Caki2 (cell line): Measurements from ENCODE around the gene CLEC16A. TPM values are rescaled to one million over a fixed set of nuclear protein-coding genes. Genes with fewer than 3 reads are reported as not detected.

Source experiments
- DNase-seq: peaks from one replicate; pipeline ENCODE4 v3.0.0-alpha.2; 2015; ENCODE audit warnings: low read depth
- in situ Hi-C: cut with HindIII; loops from 2 replicates; pipeline ENCODE4 v1.10.0; 2016; ENCODE audit warnings: low sequenced_read_pairs, low pct_unique_long_range_greater_than_20kb, mixed read lengths
- total RNA-seq: library from RNA; depleted of rRNA; stranded (reverse); fragments of >200 nt; shearing (Covaris generic); gene quantifications from 2 replicates; pipeline ENCODE4 v1.2.3, GENCODE V29; 2014; ENCODE audit warnings: low replicate concordance

Gene CLEC16A
- total RNA-seq, 1 experiment from 2014 or later: 17.7 TPM

DNA sequence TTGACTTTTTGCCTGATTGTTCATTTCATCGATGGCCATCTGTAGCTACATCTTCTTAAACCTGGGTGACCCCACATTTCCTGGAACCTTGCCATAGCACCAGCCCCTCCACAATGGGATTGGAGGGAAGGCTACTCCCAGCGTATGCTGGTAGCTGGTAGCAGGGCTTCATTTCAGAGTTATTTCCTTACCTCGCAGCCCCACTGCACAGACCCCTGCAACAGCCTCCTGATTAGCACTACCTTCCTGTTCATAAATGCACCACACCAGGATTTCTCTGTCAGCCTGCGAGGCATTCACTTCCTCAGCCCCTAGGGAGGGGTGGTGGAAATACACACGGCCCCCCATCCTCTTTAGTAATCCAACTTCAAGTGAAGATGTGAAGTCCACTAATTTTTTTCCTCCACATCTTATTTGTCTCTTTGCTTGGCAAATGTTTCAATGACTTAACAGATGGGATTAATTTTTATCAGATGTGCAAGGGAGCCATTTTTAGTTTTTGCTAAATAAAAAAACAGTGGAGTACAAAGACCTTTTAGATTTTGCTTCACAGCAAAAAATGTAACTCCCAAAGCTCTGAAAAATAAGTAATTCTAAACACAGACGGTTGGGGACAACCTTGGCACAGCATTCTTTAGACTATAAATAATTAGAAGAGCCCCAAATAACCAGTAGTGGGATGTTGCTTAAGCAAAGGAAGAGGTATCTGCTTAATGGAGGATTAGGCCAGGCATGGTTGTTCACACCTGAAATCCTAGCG, 76.6 kb downstream of the CLEC16A start:
- no peak for DNase-seq
- in situ Hi-C loops: no loop called here

DNA sequence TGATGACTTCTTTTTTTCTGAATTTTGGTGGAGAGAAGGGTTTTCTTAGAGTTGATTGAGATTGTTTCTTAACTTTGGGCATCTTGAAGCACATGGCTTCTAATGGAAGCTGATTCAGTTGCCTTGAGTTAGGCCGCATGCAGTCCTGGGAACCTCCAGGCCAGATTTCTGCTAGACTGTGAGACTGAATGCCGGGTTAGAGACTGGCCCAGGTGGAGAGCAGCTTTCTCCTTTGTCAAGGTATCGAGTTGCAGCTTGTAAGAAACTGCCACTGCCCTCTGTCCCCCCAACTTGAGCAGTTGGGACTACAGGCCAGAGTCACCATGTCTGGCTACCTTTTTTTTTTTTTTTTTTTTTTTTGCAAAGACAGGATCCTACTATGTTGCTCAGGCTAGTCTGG, 77.6 kb downstream of the CLEC16A start:
- in situ Hi-C loops: no loop called here
- no peak for DNase-seq

DNA sequence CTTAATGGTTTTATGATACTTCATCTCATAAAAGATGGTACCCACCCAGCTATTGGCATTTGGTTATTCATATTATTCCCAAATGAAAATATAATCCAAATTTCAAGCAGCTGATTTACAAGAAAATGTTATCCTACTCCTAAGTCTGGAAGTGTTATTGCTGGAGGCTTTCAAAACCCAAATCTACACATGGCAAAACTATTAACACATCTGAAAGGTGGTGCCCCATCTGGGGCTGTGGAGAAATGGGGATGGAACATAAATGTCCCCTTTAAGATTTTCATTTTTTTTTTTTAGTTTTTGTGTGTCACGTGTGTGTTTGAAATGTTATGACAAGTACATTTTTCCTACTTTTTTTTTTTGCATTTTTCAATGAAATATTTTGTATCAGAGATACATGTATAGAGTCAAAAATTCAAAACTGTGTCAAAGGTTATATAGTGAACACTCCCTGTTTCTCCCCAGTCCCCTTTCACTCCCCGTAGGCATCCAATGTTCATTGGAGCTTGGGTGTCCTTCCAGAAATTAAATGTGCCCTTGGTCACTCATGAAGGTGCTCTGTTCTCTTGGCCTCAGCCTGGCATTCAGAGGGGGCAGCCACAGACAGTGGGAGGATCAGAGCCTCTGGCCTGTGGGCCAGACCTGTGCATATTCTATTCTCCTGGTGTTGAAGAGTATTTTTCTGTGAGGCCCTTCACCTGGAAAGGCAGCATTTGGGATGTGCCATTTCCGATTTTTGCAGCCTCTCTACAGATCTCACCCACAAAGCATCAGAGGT, 79.1 kb downstream of the CLEC16A start:
- in situ Hi-C loops: no loop called here
- no peak for DNase-seq

DNA sequence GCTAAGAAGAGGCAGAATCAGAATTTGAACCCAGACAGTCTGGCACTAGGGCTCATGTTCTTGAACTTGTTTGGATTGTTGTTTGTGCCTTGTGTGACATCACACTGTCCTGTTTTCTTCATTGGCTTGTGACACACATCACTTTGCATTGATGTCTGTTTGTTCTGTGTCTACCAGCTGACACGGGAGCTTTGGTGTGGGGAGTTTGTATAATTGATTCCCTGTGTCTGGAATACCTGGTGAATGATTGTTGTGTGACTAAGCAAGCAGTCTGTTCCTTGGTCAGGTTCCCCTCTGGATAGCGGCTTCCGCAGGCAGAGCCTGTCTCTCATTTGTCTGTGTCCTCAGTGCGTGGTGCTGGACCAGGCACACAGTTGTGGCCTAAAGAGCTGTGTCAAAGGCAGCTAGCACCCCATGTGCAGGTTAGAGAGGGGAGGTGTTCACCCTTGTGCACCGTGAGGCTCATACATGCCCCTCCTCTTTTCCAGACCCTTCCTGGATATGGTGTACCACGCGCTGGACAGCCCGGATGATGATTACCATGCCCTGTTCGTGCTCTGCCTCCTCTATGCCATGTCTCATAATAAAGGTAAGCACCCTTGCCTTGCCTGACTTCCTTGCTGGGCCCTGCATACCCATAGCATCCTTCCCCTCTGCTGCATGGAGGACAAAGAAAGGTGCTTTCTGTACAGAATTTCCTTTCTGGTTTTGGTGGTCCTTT, 80.1 kb downstream of the CLEC16A start:
- peak; percentile 54 for DNase-seq
- in situ Hi-C loops: no loop called here

DNA sequence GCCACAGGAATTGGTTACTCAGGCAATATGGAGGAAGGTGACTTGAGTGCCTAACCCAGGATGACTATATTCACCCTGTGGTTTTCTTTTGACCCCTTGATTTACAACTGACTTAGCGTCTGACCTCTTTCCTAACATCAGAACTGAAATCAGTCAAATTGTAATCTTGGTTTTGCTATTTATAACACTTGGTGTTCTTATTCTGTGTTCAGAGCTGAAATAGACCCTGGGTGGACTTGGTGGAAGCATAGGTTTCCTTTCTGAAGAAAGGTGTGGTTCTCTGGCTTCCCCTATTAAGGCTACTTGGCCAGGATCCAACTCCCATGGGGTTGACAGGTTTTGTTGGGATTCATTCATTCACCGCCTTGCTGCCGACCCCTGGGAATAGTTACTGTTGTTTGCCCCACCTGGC, 80.8 kb downstream of the CLEC16A start:
- in situ Hi-C loops: no loop called here
- DNase-seq: peak; percentile 8

DNA sequence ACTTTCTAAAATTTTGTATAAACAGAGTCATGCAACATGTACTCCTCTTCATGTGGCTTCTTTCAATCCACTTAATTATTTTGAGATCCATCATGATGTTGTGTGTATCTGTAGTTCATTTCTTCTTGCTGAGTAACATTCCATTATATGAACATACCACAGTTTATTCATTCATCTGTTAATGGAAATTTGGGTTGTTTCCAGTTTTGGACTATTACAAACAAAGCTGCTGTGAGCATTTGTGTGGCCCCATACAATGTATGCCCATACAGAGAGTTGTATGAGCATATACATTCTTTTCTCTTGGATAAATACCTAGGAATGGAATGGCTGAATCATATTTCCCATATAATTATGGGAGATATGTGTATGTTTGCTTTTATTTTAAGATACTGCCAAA, 85.6 kb downstream of the CLEC16A start:
- no peak for DNase-seq
- in situ Hi-C loops: no loop called here

DNA sequence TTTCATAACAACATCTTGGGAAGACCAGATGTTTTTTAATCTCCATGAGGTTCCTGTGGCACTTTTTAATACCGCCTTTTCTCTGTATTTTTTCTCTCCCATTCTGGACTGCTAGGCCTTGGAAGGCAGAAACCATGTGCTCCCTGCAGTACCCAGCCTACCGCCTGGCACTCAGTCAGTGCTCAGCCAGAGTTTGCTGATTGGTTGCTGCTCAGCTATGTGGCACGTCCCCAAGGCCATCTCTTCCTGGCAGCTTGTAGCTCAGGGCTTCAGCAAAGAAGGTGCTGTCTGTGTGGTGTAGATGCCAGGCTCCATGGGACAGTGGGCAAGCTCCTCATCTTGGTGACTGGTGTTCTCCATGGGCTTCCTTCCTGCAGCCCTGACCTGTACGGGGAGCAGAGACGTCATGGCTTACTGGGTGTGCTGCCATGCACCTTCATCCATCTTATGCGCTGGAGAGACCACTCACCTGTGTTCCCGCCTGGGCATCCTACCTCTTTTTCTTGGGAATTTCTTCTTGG, 86.7 kb downstream of the CLEC16A start:
- in situ Hi-C loops: no loop called here
- no peak for DNase-seq

DNA sequence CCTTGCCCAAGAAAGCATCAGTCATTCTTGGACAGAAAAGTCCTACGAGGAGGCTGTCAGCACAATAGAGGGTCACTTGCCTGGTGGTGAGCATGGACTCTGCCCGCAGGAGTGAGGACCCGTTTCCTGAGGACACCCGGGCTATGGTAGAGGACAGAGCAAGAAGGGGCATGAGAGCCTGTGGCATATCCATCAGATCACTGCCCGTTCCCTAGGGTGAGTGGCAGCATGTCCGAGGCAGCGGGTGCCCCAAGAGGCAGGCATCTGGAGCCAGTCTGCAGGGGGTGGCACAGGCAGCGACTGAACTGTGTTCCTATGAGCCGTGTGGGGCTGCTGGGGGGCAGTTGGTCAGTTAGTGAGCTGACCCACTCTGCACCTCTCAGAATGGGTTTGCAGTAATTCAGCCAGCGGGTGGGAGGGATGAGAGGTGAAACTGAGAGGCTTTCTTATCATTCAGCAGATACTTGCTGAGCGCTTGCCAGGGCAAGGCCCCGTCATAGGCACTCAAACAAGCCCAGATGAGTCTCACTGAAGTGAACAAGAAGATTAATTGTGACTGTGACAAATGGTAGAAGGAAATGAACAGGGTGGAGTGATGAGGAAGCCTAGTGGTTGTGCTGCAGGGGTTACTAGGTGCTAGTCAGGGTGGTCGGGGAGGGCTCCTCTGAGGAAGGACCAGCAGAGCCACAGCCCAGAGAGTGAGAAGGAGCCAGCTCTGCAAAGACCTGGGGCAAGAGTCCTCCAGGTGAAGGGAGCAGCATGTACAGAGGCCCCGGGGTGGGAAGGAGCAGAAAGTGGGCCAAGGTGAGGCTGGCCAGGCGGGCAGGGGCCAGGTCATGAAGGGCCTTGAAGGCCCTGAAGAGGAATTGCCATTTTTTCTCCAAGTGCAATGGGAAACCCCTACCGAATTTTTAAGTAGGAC, 87.9 kb downstream of the CLEC16A start:
- in situ Hi-C loops: no loop called here
- DNase-seq: no peak

DNA sequence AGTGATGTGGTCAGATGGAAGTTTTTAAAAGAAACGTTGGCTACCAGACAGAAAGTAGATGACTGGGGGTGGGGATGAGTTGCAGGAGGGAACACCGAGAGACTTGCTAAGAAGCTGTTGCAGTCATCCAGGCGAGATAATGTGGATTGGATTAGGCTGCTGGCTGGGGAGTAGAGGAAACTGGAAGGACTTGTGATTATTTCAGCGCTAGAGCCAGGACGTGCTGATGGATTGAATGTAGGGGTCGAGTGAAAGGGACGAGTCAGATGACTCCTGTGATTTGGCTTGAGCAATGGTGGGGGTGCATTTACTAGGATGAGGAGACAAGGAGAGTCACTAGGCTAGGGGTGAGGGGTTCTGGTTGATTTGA, 88.5 kb downstream of the CLEC16A start:
- in situ Hi-C loops: no loop called here
- DNase-seq: no peak

DNA sequence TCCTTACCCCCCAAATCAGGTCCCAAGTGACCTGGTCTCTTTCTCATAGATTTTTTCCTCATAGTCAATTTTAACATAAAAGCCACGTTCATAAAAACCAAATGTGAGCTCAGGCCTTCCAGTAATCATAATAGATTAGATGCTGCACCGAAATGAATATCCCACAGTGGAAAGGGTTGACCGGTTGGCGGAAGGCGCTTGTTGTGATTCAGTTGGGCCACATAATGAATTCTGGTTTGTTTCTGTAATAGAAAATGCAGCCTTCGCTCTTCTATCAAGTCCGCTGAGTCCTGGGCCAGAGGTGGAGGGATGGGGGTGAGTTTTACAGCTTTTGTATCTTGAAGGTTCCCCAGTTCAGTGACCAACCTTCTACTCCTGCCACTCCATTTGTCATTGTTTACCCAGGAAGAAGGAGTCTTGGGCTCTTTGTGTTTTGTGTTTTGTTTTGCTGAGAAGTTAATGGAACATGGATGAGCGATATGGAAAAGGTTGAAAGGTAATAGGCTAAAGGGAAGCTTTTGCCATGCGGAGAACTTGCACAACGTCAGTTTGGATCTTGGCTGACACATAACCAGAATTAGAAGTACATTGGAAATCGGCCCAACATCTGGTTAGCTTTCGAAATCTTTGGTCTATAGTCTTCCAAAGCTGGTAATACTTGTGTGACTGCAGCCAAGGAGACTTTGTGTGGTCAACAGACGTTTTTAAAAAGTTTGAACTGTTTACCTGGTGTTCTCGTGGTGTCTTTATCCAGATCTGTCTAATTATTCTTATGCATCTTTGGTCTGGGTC, 89.5 kb downstream of the CLEC16A start:
- no peak for DNase-seq
- in situ Hi-C loops: no loop called here

DNA sequence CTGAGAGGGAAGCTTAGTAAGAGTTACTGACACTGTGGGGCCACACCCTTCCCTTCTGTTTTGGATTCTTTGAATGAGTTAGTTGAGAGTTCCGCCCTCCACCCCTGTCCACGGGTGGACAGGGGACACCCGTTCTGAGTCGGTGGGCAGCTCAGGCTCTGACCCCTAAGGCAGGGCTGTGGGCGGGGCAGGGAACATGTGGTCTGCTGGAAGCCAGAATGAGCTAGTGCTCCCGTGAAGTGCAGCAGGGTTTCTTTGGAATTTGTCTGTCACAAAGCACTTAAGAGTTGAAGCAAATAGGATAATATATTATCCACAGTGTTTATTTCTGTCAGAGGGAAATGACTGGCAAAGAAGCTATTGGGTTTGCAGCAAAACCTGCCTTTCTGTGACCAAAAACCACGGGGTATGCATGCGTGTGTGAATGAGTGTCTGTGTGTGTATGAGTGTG, 90.1 kb downstream of the CLEC16A start:
- in situ Hi-C loops: no loop called here
- DNase-seq: no peak

DNA sequence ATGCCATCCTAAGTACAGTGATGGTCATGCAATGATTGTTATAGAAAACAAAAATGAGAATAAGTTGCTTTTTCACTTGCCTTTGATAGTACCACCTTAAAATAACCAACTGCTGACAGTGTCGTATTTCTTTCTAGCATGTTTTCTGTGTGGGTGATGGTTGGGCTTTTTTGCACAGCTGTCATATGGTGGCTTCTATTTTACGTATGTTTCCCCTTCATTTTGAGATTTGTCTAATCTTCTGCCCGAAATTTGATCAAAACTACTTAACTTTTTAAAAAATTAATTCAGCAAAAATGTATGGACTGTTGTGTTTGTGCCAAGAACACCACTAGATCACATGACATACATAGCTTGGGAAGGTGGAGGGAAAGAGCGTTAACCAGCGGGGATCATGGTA, 90.7 kb downstream of the CLEC16A start:
- in situ Hi-C loops: no loop called here

DNA sequence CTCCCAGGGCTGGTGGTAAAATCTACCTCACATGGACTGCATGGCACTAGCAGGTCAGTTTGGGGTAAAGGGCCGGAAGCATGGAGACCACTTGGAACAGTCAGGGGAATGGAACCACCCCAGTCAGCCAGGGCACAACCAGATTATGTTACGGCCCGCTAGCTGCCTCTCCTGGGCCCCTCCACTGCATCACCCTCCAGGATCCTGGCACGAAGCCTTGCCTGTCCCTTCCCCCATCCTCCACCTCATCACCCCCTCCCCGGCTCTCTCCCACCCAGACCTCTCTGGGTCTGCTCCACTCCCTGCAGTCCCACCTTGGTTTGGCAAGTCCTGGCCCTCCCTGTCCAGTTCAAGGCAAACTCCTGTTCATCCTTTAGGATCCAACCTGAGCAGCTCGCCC, 91.7 kb downstream of the CLEC16A start:
- no peak for DNase-seq
- in situ Hi-C loops: no loop called here

More for the DNA sequence above, 90.7 kb downstream of the CLEC16A start:
- DNase-seq: no peak

DNA sequence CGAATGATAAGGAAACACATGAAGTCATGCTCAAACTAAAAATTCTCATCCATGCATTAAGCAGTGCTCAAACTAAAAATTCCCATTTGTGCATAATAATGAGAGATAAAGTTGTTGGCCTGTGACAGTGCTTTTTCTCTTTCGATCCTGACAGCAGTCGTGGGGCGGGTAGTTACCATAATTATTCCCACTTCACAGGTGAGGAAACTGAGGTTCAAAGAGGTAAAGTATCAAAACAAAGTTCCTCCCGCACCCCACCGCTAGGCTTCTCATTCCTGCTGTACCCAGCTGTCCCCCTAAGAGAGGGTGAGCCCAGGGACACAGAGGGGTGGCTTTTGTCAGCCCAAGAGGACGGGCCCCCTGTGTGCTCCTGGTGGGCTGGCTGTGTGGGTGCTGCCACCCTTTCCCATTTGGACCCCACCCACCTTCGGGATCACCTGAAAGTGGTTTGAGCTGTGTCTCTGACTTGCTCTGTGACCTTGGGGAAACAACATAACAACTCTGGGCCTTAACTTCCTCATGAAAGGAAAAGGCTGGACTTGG, 92.6 kb downstream of the CLEC16A start:
- in situ Hi-C loops: no loop called here
- DNase-seq: no peak

DNA sequence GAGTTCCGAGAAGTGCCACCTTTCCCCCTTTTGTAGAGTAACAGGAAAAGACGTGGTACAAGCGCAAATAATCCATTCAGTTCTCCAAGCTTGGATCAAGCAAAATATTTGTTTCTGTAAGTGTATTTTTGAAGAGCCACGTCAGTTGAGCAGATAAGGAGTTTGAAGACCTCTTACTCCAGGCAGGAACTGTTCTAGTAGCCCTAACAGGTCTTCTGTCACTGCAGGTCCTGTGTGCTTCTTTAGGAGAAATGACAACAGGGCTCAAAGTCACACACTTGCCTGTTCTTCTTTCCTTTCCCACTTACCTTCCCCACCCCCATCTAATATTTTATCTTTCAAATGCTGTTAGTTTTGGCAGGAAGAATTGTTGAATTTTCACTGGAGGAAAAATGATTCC, 93.9 kb downstream of the CLEC16A start:
- in situ Hi-C loops: no loop called here
- DNase-seq: no peak

DNA sequence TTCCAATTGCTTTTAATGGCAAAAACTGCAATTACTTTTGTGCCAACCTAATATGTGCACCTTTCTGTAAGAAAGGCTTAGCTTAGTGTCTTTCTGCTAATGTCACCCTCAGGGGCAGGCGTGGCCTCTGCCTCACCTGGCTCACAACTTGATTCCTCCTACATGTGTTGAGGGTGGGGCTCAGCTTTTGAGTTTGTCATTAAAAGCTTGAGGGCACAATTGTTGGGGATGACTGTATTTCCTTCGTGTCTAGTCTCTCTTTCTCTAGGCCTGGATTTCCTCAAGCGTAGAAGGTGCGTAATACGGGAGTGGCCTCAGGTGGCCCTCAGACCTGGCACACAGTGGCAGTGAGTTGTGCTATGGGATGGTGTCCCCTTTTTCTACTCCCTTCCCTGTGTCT, 94.4 kb downstream of the CLEC16A start:
- in situ Hi-C loops: no loop called here
- no peak for DNase-seq

DNA sequence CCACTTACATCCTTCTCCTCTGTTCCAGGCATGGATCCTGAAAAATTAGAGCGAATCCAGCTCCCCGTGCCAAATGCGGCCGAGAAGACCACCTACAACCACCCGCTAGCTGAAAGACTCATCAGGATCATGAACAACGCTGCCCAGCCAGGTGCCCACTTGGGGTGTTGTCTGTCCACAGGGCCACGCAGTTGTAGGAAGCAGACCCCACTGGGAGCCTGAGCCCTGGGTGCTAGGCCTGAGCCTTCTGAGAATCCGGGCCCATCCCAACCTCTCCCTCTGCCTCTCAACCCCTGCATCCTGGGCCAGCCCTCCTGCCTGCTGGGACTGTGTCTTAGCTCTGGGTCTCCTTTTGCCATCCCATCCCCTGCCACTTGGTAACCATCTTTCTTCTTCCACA, 95.4 kb downstream of the CLEC16A start:
- in situ Hi-C loops: no loop called here
- no peak for DNase-seq
